Fibroblast of villous mesenchyme (primary cell): ENCODE results near the gene FCHO1. TPM values are rescaled to one million over a fixed set of nuclear protein-coding genes. Genes with fewer than 3 reads are reported as not detected.

Experiments
- DNase-seq: peaks from one replicate; pipeline ENCODE4 v3.0.0-alpha.2; 2010; ENCODE audit warnings: low read depth
- H3K4me3 ChIP-seq: 2 replicates; pipeline ENCODE4 v1.5.1; 2011; ENCODE audit warnings: low read depth, mild to moderate bottlenecking, low read length
- total RNA-seq: library from RNA; depleted of rRNA; stranded (reverse); fragments of >200 nt; gene quantifications from 2 replicates; pipeline ENCODE4 v1.2.3, GENCODE V29; 2012
- TF ChIP-seq, protein P1 (sequence below): IDR thresholded peaks from 2 replicates; pipeline ENCODE4 v1.5.1; 2012; ENCODE audit warnings: low read depth, mild to moderate bottlenecking, low read length; ENCODE audit not compliant: insufficient read depth

Gene FCHO1
- total RNA-seq, 1 donor: 0.43 TPM

DNA sequence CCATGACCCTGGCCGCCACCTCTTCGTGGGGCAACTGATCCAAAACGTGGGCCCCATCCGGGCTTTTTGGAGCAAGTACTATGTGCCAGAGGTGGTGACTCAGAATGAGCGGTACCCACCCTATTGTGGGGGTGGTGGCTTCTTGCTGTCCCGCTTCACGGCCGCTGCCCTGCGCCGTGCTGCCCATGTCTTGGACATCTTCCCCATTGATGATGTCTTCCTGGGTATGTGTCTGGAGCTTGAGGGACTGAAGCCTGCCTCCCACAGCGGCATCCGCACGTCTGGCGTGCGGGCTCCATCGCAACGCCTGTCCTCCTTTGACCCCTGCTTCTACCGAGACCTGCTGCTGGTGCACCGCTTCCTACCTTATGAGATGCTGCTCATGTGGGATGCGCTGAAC, 60.4 kb downstream of the FCHO1 start:
- no peak overlapping the region for H3K4me3 ChIP-seq
- TF ChIP-seq, protein P1, sequence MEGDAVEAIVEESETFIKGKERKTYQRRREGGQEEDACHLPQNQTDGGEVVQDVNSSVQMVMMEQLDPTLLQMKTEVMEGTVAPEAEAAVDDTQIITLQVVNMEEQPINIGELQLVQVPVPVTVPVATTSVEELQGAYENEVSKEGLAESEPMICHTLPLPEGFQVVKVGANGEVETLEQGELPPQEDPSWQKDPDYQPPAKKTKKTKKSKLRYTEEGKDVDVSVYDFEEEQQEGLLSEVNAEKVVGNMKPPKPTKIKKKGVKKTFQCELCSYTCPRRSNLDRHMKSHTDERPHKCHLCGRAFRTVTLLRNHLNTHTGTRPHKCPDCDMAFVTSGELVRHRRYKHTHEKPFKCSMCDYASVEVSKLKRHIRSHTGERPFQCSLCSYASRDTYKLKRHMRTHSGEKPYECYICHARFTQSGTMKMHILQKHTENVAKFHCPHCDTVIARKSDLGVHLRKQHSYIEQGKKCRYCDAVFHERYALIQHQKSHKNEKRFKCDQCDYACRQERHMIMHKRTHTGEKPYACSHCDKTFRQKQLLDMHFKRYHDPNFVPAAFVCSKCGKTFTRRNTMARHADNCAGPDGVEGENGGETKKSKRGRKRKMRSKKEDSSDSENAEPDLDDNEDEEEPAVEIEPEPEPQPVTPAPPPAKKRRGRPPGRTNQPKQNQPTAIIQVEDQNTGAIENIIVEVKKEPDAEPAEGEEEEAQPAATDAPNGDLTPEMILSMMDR: no peak
- DNase-seq: no peak

DNA sequence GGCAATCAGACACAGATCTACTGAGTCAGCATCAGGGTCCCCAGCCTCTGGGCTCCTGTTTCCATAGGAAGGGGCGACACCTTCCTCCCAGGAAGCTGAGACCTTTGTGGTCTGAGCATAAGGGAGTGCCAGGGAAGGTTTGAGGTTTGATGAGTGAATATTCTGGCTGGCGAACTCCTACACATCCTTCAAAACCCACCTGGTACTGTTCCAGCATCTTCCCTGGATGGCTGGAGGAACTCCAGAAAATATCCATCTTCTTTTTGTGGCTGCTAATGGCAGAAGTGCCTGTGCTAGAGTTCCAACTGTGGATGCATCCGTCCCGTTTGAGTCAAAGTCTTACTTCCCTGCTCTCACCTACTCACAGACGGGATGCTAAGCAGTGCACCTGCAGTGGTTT, 60.8 kb downstream of the FCHO1 start:
- no peak overlapping the region for H3K4me3 ChIP-seq
- DNase-seq: no peak
- TF ChIP-seq, protein P1: no peak

DNA sequence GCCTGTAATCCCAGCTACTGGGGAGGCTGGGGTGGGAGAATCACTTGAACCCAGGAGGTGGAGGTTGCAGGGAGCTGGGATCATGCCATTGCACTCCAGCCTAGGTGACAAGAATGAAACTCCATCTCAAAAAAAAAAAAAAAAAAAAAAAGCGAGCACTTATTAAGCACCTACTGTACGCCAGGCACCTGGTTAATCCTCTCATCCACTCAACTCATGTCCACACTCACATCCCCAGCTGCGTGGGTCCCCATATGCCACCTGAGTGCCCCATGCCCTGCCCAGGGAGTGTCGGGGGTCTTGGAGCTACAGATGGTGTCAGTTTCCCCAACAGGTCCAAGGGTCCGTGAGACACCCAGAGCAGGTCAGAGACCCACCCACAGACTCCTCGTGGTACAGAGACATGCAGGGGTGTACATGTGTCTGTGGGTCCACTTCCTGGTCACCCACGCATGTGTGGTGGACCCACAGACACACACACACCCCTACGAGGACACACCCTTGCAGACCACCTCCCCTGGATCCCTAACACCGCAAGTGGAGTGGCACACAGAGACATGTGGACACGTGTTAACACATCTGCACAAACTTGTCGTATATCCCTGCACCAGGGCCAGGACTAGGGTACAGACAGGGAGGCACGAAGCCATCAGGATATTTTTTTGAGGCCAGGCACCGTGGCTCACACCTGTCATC, 66.5 kb downstream of the FCHO1 start:
- H3K4me3 ChIP-seq: no peak overlapping the region
- DNase-seq: no peak
- TF ChIP-seq, protein P1: no peak

DNA sequence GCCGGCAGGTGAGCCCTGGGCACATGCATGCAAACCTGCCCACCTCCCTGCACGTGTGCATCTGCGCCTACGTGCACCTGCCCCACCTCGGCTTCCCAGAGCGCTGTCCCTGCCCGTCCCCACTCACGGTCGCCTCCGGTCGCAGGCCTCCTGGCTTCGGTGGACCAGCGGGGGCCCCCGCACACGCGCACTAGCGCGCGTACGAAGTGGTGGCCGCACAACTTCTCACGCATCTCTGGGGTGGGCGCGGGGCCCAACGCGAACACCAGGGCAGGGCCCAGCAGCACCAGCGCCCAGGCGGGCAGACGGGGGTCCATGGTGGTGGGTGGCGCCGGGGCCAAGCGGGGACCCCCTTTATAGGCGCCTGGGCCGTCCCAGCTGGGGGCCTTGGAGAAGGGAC, 69.9 kb downstream of the FCHO1 start, which contains the start of gene INSL3:
Gene INSL3, minus strand, starts transcription at position 330 of the 400 bp plus-strand sequence. Its CDS starts 13 bp downstream, at position 317.
- no peak for DNase-seq
- TF ChIP-seq, protein P1: no peak
- no peak within 1 kb of the TSS for H3K4me3 ChIP-seq

DNA sequence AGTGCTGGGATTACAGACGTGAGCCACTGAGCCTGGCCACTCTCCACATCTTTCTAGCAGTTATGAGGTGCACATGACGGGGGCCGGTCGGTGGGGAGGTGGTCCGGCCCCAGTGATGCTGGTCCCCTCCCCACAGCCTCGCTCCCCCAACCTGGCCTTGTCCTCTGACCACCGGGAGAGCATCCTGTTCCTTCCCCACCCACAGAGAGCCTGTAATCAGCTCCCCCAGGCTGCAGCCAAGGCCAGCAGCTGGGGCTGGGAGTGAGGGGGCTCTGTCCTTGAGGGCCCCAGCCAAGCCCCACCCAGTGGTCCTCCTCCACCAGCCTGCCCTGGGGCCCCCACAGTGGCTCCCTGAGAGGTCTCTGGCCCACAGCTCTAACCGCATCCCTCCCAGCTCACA, 73.1 kb downstream of the FCHO1 start:
- no peak overlapping the region for H3K4me3 ChIP-seq
- TF ChIP-seq, protein P1: no peak
- no peak for DNase-seq

DNA sequence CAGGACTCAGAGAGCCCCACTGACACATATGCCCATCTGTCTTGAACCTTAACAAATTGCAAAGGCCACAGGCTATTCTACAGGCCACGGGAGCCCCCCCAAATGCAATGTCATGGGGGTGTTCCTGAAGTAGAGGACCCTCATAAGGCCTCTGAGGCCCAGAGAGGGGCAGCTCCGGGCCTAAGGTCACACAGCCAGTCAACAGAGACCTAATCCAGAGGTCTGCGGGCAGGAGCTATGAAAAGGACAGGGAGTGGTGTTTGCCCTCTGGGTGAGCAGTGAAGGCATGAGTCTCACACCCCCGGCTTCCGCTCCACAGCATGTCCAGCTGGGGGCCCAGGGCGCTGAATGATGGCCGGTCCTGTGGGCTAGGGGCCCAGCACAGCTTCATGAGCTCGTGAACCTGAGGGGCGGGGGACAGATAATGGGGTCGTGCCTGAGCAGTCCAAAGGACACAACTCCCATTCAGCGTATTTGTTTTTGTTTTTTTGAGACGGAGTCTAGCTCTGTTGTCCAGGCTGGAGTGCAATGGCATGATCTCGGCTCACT, 75.3 kb downstream of the FCHO1 start:
- TF ChIP-seq, protein P1: no peak
- no peak overlapping the region for H3K4me3 ChIP-seq
- DNase-seq: no peak
